Neuronal stem cell (in vitro differentiated cells): ENCODE data around the gene HOXB1.

Source experiments
- DNase-seq: peaks from one replicate; pipeline ENCODE4 v3.0.0-alpha.2; 2013; ENCODE audit warnings: low spot score
- H2AFZ ChIP-seq: one replicate; pipeline ENCODE4 v1.6.1; 2013; ENCODE audit warnings: mild to moderate bottlenecking, low read length, inconsistent platforms
- H2AK5ac ChIP-seq: 2 replicates; pipeline ENCODE4 v1.6.1; 2013; ENCODE audit warnings: low read depth, mild to moderate bottlenecking, inconsistent platforms, low read length, moderate library complexity, mixed read lengths
- H2BK120ac ChIP-seq: 2 replicates; pipeline ENCODE4 v1.6.1; 2013; ENCODE audit warnings: low read depth, mild to moderate bottlenecking, inconsistent platforms, low read length, moderate library complexity, mixed read lengths
- H2BK12ac ChIP-seq: one replicate; pipeline ENCODE4 v1.6.1; 2013; ENCODE audit warnings: low read length, inconsistent platforms
- H2BK15ac ChIP-seq: 2 replicates; pipeline ENCODE4 v1.6.1; 2013; ENCODE audit warnings: mild to moderate bottlenecking, low read length, inconsistent platforms, mixed read lengths
- H2BK5ac ChIP-seq: one replicate; pipeline ENCODE4 v1.6.1; 2013; ENCODE audit warnings: inconsistent platforms, mild to moderate bottlenecking, low read length, moderate library complexity
- H3K14ac ChIP-seq: one replicate; pipeline ENCODE4 v1.6.1; 2013; ENCODE audit warnings: low read length, inconsistent platforms
- H3K18ac ChIP-seq: 2 replicates; pipeline ENCODE4 v1.6.1; 2013; ENCODE audit warnings: low read length, inconsistent platforms
- H3K23ac ChIP-seq: 2 replicates; pipeline ENCODE4 v1.6.1; 2013; ENCODE audit warnings: low read depth, mild to moderate bottlenecking, mixed read lengths, low read length, inconsistent platforms; ENCODE audit not compliant: poor library complexity
- H3K27ac ChIP-seq: replicated peaks from 3 replicates; pipeline ENCODE4 v1.5.1; 2013; ENCODE audit warnings: low read length, inconsistent platforms
- H3K27me3 ChIP-seq, 3 experiments: 2 replicates each; pipeline ENCODE4 v1.6.1; 2013; ENCODE audit warnings: low read length in 3 of 3, mild to moderate bottlenecking in 2 of 3, inconsistent platforms in 1 of 3, low read depth in 1 of 3, mixed read lengths in 1 of 3, moderate library complexity in 1 of 3; ENCODE audit not compliant: control insufficient read depth in 3 of 3, insufficient read depth in 3 of 3
- H3K36me3 ChIP-seq, 2 donors: replicated peaks in 1 of 2; 2 replicates each; pipeline ENCODE4 v1.6.1; 2013; ENCODE audit warnings: low read length in 2 of 2; ENCODE audit not compliant: control insufficient read depth in 2 of 2, insufficient read depth in 2 of 2
- H3K4ac ChIP-seq: 2 replicates; pipeline ENCODE4 v1.6.1; 2013; ENCODE audit warnings: inconsistent platforms, mild to moderate bottlenecking, low read length, moderate library complexity
- H3K4me1 ChIP-seq, 2 donors: 1 replicate in 1 of 2; 2 replicates in 1 of 2; pipeline ENCODE4 v1.6.1; 2013; ENCODE audit warnings: low read length in 2 of 2, low read depth in 1 of 2; ENCODE audit not compliant: control insufficient read depth in 2 of 2, insufficient read depth in 1 of 2
- H3K4me2 ChIP-seq: one replicate; pipeline ENCODE4 v1.6.1; 2013; ENCODE audit warnings: mild to moderate bottlenecking, low read length, inconsistent platforms; ENCODE audit not compliant: insufficient read depth, poor library complexity, severe bottlenecking
- H3K4me3 ChIP-seq, 2 donors: 2 replicates each; pipeline ENCODE4 v1.5.1; 2013; ENCODE audit warnings: low read length in 2 of 2, mild to moderate bottlenecking in 2 of 2, inconsistent platforms in 1 of 2, moderate library complexity in 1 of 2
- H3K79me1 ChIP-seq: one replicate; pipeline ENCODE4 v1.6.1; 2013; ENCODE audit warnings: low read depth, mild to moderate bottlenecking, inconsistent platforms, low read length, moderate library complexity
- H3K9ac ChIP-seq: one replicate; pipeline ENCODE4 v1.6.1; 2013; ENCODE audit warnings: mild to moderate bottlenecking, low read depth, low read length, inconsistent platforms; ENCODE audit not compliant: poor library complexity
- H3K9me3 ChIP-seq, 2 donors: replicated peaks in 1 of 2; 2 replicates each; pipeline versions ENCODE3 to v1.6.1; 2013; ENCODE audit warnings: low read length in 2 of 2, mild to moderate bottlenecking in 2 of 2, inconsistent platforms in 1 of 2, low read depth in 1 of 2, mixed read lengths in 1 of 2, moderate library complexity in 1 of 2; ENCODE audit not compliant: control insufficient read depth in 2 of 2, insufficient read depth in 1 of 2
- H4K8ac ChIP-seq: one replicate; pipeline ENCODE4 v1.6.1; 2013; ENCODE audit warnings: low read depth, mild to moderate bottlenecking, inconsistent platforms, low read length, moderate library complexity
- H4K91ac ChIP-seq: one replicate; pipeline ENCODE4 v1.6.1; 2013; ENCODE audit warnings: low read length, low read depth, mild to moderate bottlenecking, inconsistent platforms; ENCODE audit not compliant: poor library complexity
- WGBS, 2 donors: extraction: QIAGEN DNeasy Blood & Tissue Kit; methylation state at CpG; one replicate each; pipeline ENCODE4 v1.1.7; 2013; ENCODE audit warnings: missing lambda C conversion rate in 2 of 2, mixed read lengths in 1 of 2; ENCODE audit not compliant: insufficient read length in 2 of 2, insufficient replicate concordance in 1 of 2; ENCODE audit errors: extremely low coverage in 2 of 2; 5-methylcytosine and 5-hydroxymethylcytosine counted together

HOXB1 gene

DNA sequence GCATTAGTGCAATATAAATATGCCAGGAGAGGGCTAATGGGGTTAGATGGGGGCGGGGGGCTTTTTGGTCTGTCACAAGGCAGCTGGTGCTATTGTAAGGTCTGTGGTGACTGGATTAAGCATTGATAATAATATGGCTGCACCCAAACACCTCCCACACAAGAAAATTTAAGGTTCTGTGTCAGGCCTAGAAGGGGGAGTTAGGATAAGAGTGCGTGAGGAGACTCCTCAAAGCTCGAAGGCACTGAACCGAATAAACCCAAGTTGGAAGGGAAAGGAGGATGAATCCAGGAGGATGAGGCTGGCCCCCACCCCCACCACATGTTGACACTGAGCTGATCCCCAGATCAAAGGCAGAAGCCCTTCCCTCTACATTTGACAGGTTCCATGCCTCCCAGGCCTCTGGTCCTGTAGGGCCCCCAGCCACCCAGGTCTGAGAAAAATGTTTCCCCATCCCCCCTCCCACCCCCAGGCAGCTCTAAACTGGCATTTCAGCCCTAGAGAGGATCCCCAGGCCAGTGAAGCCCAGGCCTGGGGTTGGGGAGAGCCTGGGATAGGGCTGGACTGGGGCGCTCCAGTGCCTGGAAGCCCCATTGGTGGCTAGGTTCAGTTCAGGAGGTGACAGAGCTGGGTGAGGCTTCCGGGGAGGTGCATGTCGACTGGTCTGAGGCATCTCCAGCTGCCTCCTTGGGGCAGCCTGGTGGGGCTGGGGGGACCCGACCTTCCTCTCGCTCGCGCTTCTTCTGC, 1.7 kb downstream of the HOXB1 start:
- no peak overlapping the region for H3K4me3 ChIP-seq

DNA sequence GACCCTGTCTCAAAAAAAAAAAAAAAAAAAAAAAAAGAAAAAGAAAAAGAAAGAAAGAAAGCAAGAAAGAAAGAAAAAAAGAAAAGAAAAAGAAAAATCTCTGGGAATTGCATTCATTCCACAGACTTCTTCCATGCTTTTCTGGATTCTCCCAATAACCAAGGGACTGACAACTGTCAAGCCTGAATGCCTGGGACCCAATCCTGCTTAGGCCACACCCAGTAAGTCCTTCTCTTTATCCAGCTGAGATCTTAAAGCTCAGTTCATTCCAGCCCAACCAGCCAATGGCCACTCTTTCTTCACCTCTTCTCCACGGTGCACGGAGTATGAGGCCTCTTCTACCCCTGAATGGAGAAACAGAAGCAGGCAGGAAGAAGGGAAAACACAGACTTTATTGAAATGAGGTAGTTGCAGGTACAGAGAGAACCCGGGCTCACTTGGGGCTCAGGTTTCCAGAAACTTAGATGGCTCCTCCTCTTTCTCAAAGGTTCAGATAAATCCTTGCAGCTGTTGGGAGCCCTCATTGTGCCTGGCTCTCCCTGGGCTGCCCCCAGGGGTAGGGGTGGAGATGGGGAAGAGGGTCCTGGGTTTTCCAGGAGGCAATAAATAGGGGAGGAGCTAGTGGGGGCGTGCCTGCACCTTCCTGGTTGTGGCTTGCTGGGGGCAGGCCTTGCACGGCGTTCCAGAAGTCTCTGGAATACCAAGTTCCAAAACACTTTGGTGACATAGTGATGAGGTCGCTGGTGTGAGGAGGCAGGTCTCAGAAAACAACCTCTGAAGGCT, 2.5 kb downstream of the HOXB1 start:
- no peak overlapping the region for H3K23ac ChIP-seq
- H4K8ac ChIP-seq = no peak overlapping the region
- no peak overlapping the region for H2BK12ac ChIP-seq
- peaks cover 34 to 94% (median 91%) of the 10 kb centered on the region in 3 experiments for H3K27me3 ChIP-seq
- no peaks in the 10 kb centered on the region for H3K4me1 ChIP-seq
- no peak overlapping the region for H3K18ac ChIP-seq
- no peak overlapping the region for H2BK15ac ChIP-seq
- H3K9ac ChIP-seq = no peak overlapping the region
- no peak overlapping the region for H2AFZ ChIP-seq
- H4K91ac ChIP-seq = no peak overlapping the region
- no CpG with 5 or more reads among the region's 7 CpGs for WGBS, 2 donors
- H3K14ac ChIP-seq = no peak overlapping the region
- H3K4me2 ChIP-seq = no peak overlapping the region
- no peaks in the 10 kb centered on the region for H3K36me3 ChIP-seq
- no peak overlapping the region for H2AK5ac ChIP-seq
- H3K4me3 ChIP-seq = no peak overlapping the region
- no peak overlapping the region for H2BK120ac ChIP-seq
- no peak overlapping the region for H2BK5ac ChIP-seq
- no peak overlapping the region for H3K4ac ChIP-seq
- no peaks in the 10 kb centered on the region for H3K79me1 ChIP-seq
- no peak for DNase-seq
- H3K27ac ChIP-seq = no peak overlapping the region
- peaks cover 0 to 6% of the 10 kb centered on the region in 2 donors for H3K9me3 ChIP-seq

More for the DNA sequence above, 1.7 kb downstream of the HOXB1 start:
- Histone ChIP-seq H3K27ac (no peak overlapping the region), H3K9me3 (peaks cover 0 to 6% of the 10 kb centered on the region in 2 donors), H2BK120ac (no peak overlapping the region), H3K27me3 (peaks cover 34 to 94% (median 89%) of the 10 kb centered on the region in 3 experiments), H3K14ac (no peak overlapping the region), H3K79me1 (no peaks in the 10 kb centered on the region), H3K4ac (no peak overlapping the region), H3K4me2 (no peak overlapping the region), H4K91ac (no peak overlapping the region), H3K18ac (no peak overlapping the region), H2BK5ac (no peak overlapping the region), H3K23ac (no peak overlapping the region), H3K36me3 (no peaks in the 10 kb centered on the region), H2AK5ac (no peak overlapping the region), H2AFZ (no peak overlapping the region), H3K4me1 (no peaks in the 10 kb centered on the region), H4K8ac (no peak overlapping the region), H2BK12ac (no peak overlapping the region), H3K9ac (no peak overlapping the region), H2BK15ac (no peak overlapping the region)
- no CpG with 5 or more reads among the region's 11 CpGs for WGBS, 2 donors
- no peak for DNase-seq

DNA sequence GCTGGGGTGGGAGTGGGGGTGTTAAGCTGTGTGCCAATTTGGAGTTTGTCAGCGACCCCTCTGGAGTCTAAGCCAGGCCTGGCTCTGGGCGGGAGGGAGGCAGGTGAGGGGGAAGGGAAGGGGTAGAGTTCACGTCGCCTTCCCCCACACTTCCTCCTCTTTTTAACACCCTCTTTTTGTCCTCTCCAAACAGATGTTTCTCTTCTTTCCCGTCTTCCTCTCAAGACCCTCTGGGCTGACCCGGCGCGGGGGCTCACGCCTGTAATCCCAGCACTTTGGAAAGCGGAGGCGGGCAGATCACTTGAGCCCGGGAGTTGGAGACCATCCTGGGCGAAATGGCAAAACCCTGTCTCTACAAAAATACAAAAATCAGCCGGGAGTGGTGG, 3.3 kb downstream of the HOXB1 start:
- Histone ChIP-seq H3K4me3 (no peak overlapping the region), H3K14ac (no peak overlapping the region), H3K18ac (peak overlapping the region; percentile 39), H3K27me3 (peaks cover 34 to 96% (median 91%) of the 10 kb centered on the region in 3 experiments), H4K8ac (no peak overlapping the region), H3K4me1 (no peaks in the 10 kb centered on the region), H2AK5ac (no peak overlapping the region), H2BK15ac (no peak overlapping the region), H3K23ac (no peak overlapping the region), H3K27ac (no peak overlapping the region), H3K9ac (no peak overlapping the region), H2BK5ac (no peak overlapping the region), H3K4me2 (no peak overlapping the region), H2AFZ (peak overlapping the region; percentile 22), H2BK120ac (no peak overlapping the region), H3K36me3 (no peaks in the 10 kb centered on the region), H2BK12ac (no peak overlapping the region), H3K4ac (no peak overlapping the region), H3K9me3 (peaks cover 0 to 6% of the 10 kb centered on the region in 2 donors), H3K79me1 (no peaks in the 10 kb centered on the region), H4K91ac (no peak overlapping the region)
- no CpG with 5 or more reads among the region's 14 CpGs for WGBS, 2 donors
- DNase-seq = no peak
